Activated CD4-positive, alpha-beta T cell treated with anti-CD3 and anti-CD28 coated beads for 1 hour (primary cell): ENCODE measurements around the gene C5orf52.
"Not testable (repeated sequence)": the region's sequence is repeated elsewhere in the genome, so short reads cannot be mapped to it uniquely, and the experiment has no call there.

ENCODE experiments used
- DNase-seq: peaks from one replicate; pipeline ENCODE4 v3.0.0-alpha.2; 2020

The C5orf52 gene

GRCh38 chr5:157679801-157680200, 8.5 kb downstream of the C5orf52 start:
- no peak for DNase-seq

- no peak for DNase-seq
These were observed 8.9 kb downstream of the C5orf52 start for GRCh38 chr5:157680239-157680638.

- no peak for DNase-seq
These were observed 9.7 kb downstream of the C5orf52 start for GRCh38 chr5:157681048-157681447.

- DNase-seq: no peak
These were observed 10.9 kb downstream of the C5orf52 start for GRCh38 chr5:157682257-157682656.

GRCh38 chr5:157686276-157687197, 15.2 kb downstream of the C5orf52 start:
- not testable (repeated sequence) for DNase-seq

- DNase-seq: no peak
These were observed 15.8 kb downstream of the C5orf52 start for GRCh38 chr5:157687198-157687554.

- DNase-seq: no peak
These were observed 18.8 kb downstream of the C5orf52 start for GRCh38 chr5:157689942-157690689.

- no peak for DNase-seq
These were observed 19.5 kb downstream of the C5orf52 start for GRCh38 chr5:157690690-157691433.

- DNase-seq: not testable (repeated sequence)
These were observed 22.5 kb downstream of the C5orf52 start for GRCh38 chr5:157693816-157694215.

- DNase-seq: not testable (repeated sequence)
These were observed 24.8 kb downstream of the C5orf52 start for GRCh38 chr5:157696154-157696553.

GRCh38 chr5:157698674-157699073, 27.3 kb downstream of the C5orf52 start:
- DNase-seq: not testable (repeated sequence)

- no peak for DNase-seq
These were observed 32.4 kb downstream of the C5orf52 start for GRCh38 chr5:157703736-157704135.

GRCh38 chr5:157708866-157709265, 37.5 kb downstream of the C5orf52 start:
- no peak for DNase-seq

- no peak for DNase-seq
These were observed 38.0 kb downstream of the C5orf52 start for GRCh38 chr5:157709346-157709745.

GRCh38 chr5:157710431-157710830, 39.1 kb downstream of the C5orf52 start:
- DNase-seq: no peak

GRCh38 chr5:157710882-157711281, 39.5 kb downstream of the C5orf52 start:
- DNase-seq: no peak

- no peak for DNase-seq
These were observed 42.7 kb downstream of the C5orf52 start for GRCh38 chr5:157713830-157714595.

- no peak for DNase-seq
These were observed 43.2 kb downstream of the C5orf52 start for GRCh38 chr5:157714596-157714864.

- no peak for DNase-seq
These were observed 47.2 kb downstream of the C5orf52 start for GRCh38 chr5:157718519-157718918.

- no peak for DNase-seq
These were observed 47.9 kb downstream of the C5orf52 start for GRCh38 chr5:157719245-157719644.

- no peak for DNase-seq
These were observed 49.8 kb downstream of the C5orf52 start for GRCh38 chr5:157721159-157721558.

- DNase-seq: not testable (repeated sequence)
These were observed 51.6 kb downstream of the C5orf52 start for GRCh38 chr5:157722895-157723294.

GRCh38 chr5:157726607-157727006, 55.3 kb downstream of the C5orf52 start:
- not testable (repeated sequence) for DNase-seq
